Astrocyte (in vitro differentiated cells and primary cell): ENCODE measurements around the gene MAG.

Experiments used
- CTCF ChIP-seq: IDR thresholded peaks from 2 replicates; pipeline ENCODE4 v1.5.1; 2011; ENCODE audit warnings: low read depth, mild to moderate bottlenecking, inconsistent platforms, low read length, moderate library complexity; ENCODE audit not compliant: insufficient read depth
- EZH2 ChIP-seq: IDR thresholded peaks from 2 replicates; pipeline ENCODE4 v1.6.1; 2012; ENCODE audit warnings: mild to moderate bottlenecking, low read length, inconsistent platforms; ENCODE audit not compliant: insufficient read depth

DNA sequence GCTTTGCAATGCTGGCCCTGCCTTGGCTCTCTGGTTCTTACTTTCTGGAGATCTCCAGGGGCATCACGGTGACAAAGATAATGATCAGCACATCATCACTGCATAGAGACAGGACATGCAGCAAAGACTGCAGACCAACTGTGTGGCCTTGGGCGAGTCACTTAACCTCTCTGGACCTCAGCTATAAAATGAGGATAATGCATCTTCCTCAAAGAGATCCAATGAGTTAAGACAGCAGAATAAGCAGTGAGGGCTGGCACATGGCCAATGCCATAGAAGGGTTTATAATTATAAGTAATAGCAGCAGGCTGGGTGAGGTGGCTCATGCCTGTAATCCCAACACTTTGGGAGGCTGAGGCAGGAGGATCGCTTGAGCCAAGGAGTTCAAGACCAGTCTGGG lies 2.4 kb downstream of the MAG start:
- TF ChIP-seq CTCF, result no peak
- TF ChIP-seq EZH2, result no peak
